ENCODE data around the gene HHLA2.

DNA sequence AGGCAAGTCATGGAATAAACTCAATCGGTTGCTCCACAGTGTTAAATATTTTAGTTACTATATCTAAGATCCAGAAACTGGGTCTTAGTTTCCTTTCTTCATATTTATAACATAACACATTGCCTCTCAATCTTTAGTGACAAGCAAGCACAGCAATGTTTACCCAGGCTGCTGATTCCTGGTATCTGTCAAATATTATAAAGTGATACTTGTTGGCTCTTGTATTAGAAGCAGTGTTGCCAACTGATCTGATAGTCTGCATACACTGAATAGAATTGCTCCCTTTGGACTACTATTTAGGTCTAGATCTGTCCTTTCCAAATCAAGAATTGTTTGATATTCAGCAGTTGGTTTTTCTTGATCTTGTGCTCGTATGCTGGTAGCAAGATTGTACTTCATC lies 7.2 kb upstream of the HHLA2 start:
- TF ChIP-seq, protein P1, sequence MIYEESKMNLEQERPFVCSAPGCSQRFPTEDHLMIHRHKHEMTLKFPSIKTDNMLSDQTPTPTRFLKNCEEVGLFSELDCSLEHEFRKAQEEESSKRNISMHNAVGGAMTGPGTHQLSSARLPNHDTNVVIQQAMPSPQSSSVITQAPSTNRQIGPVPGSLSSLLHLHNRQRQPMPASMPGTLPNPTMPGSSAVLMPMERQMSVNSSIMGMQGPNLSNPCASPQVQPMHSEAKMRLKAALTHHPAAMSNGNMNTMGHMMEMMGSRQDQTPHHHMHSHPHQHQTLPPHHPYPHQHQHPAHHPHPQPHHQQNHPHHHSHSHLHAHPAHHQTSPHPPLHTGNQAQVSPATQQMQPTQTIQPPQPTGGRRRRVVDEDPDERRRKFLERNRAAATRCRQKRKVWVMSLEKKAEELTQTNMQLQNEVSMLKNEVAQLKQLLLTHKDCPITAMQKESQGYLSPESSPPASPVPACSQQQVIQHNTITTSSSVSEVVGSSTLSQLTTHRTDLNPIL (CRISPR knock-in tag; IDR thresholded peaks at IDR 0.05; ENCODE audit: low read depth) = no peak
- no peak for TF ChIP-seq ZNF565 (CRISPR knock-in tag; conservative IDR thresholded peaks at IDR 0.05; ENCODE audit: low read depth)
- TF ChIP-seq GLIS3 (CRISPR knock-in tag; IDR thresholded peaks at IDR 0.05) = no peak
- TF ChIP-seq, protein P2, sequence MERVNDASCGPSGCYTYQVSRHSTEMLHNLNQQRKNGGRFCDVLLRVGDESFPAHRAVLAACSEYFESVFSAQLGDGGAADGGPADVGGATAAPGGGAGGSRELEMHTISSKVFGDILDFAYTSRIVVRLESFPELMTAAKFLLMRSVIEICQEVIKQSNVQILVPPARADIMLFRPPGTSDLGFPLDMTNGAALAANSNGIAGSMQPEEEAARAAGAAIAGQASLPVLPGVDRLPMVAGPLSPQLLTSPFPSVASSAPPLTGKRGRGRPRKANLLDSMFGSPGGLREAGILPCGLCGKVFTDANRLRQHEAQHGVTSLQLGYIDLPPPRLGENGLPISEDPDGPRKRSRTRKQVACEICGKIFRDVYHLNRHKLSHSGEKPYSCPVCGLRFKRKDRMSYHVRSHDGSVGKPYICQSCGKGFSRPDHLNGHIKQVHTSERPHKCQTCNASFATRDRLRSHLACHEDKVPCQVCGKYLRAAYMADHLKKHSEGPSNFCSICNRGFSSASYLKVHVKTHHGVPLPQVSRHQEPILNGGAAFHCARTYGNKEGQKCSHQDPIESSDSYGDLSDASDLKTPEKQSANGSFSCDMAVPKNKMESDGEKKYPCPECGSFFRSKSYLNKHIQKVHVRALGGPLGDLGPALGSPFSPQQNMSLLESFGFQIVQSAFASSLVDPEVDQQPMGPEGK (CRISPR knock-in tag; IDR thresholded peaks at IDR 0.05; ENCODE audit: borderline replicate concordance) = no peak
- TF ChIP-seq, protein P3, sequence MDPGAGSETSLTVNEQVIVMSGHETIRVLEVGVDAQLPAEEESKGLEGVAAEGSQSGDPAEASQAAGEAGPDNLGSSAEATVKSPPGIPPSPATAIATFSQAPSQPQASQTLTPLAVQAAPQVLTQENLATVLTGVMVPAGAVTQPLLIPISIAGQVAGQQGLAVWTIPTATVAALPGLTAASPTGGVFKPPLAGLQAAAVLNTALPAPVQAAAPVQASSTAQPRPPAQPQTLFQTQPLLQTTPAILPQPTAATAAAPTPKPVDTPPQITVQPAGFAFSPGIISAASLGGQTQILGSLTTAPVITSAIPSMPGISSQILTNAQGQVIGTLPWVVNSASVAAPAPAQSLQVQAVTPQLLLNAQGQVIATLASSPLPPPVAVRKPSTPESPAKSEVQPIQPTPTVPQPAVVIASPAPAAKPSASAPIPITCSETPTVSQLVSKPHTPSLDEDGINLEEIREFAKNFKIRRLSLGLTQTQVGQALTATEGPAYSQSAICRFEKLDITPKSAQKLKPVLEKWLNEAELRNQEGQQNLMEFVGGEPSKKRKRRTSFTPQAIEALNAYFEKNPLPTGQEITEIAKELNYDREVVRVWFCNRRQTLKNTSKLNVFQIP (CRISPR knock-in tag; IDR thresholded peaks at IDR 0.05; ENCODE audit: borderline replicate concordance, low read depth) = no peak
- no peak for TF ChIP-seq PPARA (CRISPR knock-in tag; IDR thresholded peaks at IDR 0.05; ENCODE audit: borderline replicate concordance)
- TF ChIP-seq OSR1 (CRISPR knock-in tag; IDR thresholded peaks at IDR 0.05) = no peak

Data from SK-N-SH treated with all-trans-retinoic acid at 6 μM for 48 hours (cell line).